Testis (tissue), 2 donors: ENCODE data around the gene TUFM.

Experiments
- CTCF ChIP-seq, 3 experiments: fragments of 450-650 bp in 2 of 3; fragments of 200-600 bp in 1 of 3; sonication (generic) in 1 of 3; IDR thresholded peaks; one replicate each; pipeline ENCODE4 v1.5.1; 2016 to 2019; ENCODE audit warnings: antibody characterized with exemption in 3 of 3, mild to moderate bottlenecking in 2 of 3, moderate library complexity in 1 of 3
- POLR2A ChIP-seq: fragments of 450-650 bp; IDR thresholded peaks from one replicate; pipeline ENCODE4 v1.6.1; 2017; ENCODE audit warnings: antibody characterized with exemption, mild to moderate bottlenecking, moderate library complexity

GRCh38 chr16:28884045-28884444, 37.9 kb upstream of the TUFM start:
- TF ChIP-seq CTCF (IDR thresholded peaks at IDR 0.05) = no peak
- no peak for TF ChIP-seq POLR2A
